Epithelial cell of esophagus (primary cell): Measurements from ENCODE around the gene THOP1.

Source experiments
- DNase-seq: peaks from one replicate; pipeline ENCODE4 v3.0.0; 2010; ENCODE audit warnings: low read depth
- H3K4me3 ChIP-seq: 2 replicates; pipeline ENCODE4 v1.5.1; 2011; ENCODE audit warnings: mild to moderate bottlenecking, low read length, control low read depth
- CTCF ChIP-seq: IDR thresholded peaks from 2 replicates; pipeline ENCODE4 v1.5.1; 2011; ENCODE audit warnings: low read depth, mild to moderate bottlenecking, low read length, control low read depth, inconsistent platforms; ENCODE audit not compliant: insufficient read depth; ENCODE audit errors: missing control alignments

The THOP1 gene

DNA sequence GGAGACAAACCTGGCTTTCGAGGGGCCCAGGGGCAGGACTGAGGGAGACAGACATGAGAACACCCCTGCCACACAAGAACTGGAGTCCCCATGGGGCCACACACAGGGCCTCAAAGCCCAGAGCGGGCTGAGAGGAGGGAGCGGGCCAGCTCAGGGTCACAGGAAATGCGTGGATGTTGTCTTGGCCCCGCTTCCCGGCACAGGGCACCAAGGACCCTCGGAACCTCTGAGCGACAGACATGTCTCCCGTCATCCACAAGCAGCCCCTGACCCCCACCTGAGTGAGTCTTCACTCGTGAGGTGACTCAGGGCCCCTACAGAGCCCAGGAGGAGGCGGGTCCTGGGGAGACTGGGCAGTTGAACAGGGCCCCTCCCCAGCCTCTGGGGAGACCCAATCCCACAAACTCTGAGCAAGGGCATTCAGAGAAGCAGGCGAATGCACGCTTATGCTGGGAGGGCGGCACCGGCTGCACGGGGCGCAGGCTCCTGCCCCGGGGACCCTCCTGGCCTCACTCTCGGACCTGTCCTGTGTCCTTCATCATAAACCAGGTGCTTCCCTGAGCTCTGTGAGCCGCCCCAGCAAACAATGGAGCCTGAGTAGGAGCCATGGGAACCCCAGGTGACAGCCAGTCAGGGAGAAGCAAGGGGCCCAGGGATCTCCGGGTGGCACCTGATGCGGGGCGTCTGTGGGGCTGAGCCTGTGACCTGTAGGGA, 22.4 kb upstream of the THOP1 start:
- no peak for DNase-seq
- TF ChIP-seq CTCF = no peak
- no peak overlapping the region for H3K4me3 ChIP-seq

GRCh38 chr19:2763687-2764086, 21.6 kb upstream of the THOP1 start:
- DNase-seq = no peak
- no peak overlapping the region for H3K4me3 ChIP-seq
- TF ChIP-seq CTCF = no peak

GRCh38 chr19:2764945-2765344, 20.4 kb upstream of the THOP1 start:
- H3K4me3 ChIP-seq = no peak overlapping the region
- TF ChIP-seq CTCF = no peak

DNA sequence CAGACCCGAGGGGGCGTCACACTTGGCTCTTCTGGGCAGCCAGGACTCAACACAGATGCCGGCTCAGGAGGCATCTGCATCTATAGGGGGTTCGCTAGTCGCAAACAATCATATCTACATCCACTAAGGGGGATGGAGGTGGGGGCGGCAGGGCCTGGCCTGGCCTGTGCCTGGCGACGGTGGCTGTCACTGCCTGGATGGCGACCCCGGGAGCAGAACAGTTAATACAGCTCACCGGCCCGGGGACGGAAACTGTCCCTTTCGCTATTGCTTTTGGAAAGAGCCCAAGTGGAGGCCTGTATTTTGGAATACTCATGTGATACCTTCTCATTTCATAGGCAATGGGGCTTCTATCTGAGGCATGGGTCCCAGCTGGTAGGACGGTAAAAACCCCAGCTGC, 19.9 kb upstream of the THOP1 start:
- no peak for DNase-seq
- no peak overlapping the region for H3K4me3 ChIP-seq
- TF ChIP-seq CTCF = no peak

More at GRCh38 chr19:2764945-2765344, 20.4 kb upstream of the THOP1 start:
- DNase-seq = no peak

GRCh38 chr19:2766594-2767372, 18.5 kb upstream of the THOP1 start:
- no peak for DNase-seq
- no peak for TF ChIP-seq CTCF
- H3K4me3 ChIP-seq = no peak overlapping the region

- no peak for DNase-seq
- no peak for TF ChIP-seq CTCF
- H3K4me3 ChIP-seq = no peak overlapping the region
These were observed 17.6 kb upstream of the THOP1 start for GRCh38 chr19:2767688-2768087.
